Tibial artery (tissue), 4 donors: Measurements from ENCODE around the gene PROB1.

Source experiments
- DNase-seq, 2 donors: peaks; one replicate each; pipeline ENCODE4 v3.0.0-alpha.2; 2019
- H3K27ac ChIP-seq, 2 donors: fragments of 200-600 bp; sonication (generic) in 1 of 2; 1 replicate in 1 of 2; 2 replicates in 1 of 2; pipeline ENCODE4 v1.5.1; 2018 to 2019; ENCODE audit warnings: mild to moderate bottlenecking in 1 of 2
- H3K27me3 ChIP-seq, 2 donors: fragments of 200-600 bp; sonication (generic) in 1 of 2; one replicate each; pipeline versions ENCODE4 v1.5.1 to v1.6.0; 2016 to 2019
- H3K36me3 ChIP-seq, 3 donors: fragments of 200-600 bp; sonication (generic) in 2 of 3; one replicate each; pipeline ENCODE4 v1.5.1; 2016 to 2019; ENCODE audit warnings: mild to moderate bottlenecking in 2 of 3
- H3K4me1 ChIP-seq, 4 donors: fragments of 200-600 bp; sonication (generic) in 2 of 4; 1 replicate in 3 of 4; 2 replicates in 1 of 4; pipeline ENCODE4 v1.5.1; 2016 to 2019
- H3K4me3 ChIP-seq, 2 donors: fragments of 200-600 bp; sonication (generic) in 1 of 2; 1 replicate in 1 of 2; 2 replicates in 1 of 2; pipeline ENCODE4 v1.5.1; 2018 to 2019; ENCODE audit warnings: mild to moderate bottlenecking in 2 of 2
- H3K9me3 ChIP-seq, 3 donors: fragments of 200-600 bp; sonication (generic) in 1 of 3; one replicate each; pipeline ENCODE4 v1.5.1; 2016 to 2019
- intact Hi-C: fragments of 100-400 bp; cut with DNase I; formaldehyde crosslinking; loops from one replicate; pipeline ENCODE4 v1.15.0; 2023; ENCODE audit warnings: low total_unique reads
- TF ChIP-seq, protein P1 (sequence below), 2 experiments: fragments of 200-600 bp in 1 of 2; fragments of 450-650 bp in 1 of 2; IDR thresholded peaks; one replicate each; pipeline ENCODE4 v1.5.1; 2017 to 2019; ENCODE audit warnings: antibody characterized with exemption in 2 of 2, mild to moderate bottlenecking in 1 of 2, moderate library complexity in 1 of 2

Gene PROB1

DNA sequence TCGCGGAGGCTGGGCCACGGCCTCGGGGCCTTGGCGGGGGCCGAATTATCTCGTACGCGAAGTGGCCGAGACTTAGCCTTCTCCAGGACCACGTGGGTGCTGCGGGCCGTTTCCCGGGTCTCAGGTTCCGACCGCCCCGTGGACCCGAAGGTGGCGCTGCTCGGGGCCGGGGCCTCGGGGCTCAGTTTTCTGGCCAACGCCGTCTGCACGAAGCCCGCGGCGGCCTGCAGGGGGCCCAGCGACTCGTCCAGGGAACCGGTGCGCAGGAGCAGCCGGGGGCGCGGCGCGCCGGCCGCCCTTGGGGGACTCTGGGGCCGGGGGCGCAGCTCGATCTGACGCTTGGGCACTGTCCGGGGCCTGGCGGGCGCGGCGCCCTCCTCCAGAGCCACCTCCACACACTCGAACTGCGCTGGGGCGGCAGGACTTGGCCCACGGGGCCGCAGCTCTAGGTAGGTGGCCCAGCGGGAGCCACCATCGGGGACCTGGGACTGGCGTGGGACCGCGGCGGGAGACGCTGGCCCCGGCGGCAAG lies 716 bp downstream of the PROB1 start:
- Histone ChIP-seq H3K27ac (peak overlapping the region in 1 of 2 donors; percentile 63), H3K4me3 (peak overlapping the region; percentile 46 to 49), H3K27me3 (peaks cover 0 to 33% of the 10 kb centered on the region in 2 donors), H3K9me3 (no peaks in the 10 kb centered on the region), H3K4me1 (peaks cover 0 to 39% (median 17%) of the 10 kb centered on the region in 4 donors), H3K36me3 (no peaks in the 10 kb centered on the region)
- TF ChIP-seq, protein P1, sequence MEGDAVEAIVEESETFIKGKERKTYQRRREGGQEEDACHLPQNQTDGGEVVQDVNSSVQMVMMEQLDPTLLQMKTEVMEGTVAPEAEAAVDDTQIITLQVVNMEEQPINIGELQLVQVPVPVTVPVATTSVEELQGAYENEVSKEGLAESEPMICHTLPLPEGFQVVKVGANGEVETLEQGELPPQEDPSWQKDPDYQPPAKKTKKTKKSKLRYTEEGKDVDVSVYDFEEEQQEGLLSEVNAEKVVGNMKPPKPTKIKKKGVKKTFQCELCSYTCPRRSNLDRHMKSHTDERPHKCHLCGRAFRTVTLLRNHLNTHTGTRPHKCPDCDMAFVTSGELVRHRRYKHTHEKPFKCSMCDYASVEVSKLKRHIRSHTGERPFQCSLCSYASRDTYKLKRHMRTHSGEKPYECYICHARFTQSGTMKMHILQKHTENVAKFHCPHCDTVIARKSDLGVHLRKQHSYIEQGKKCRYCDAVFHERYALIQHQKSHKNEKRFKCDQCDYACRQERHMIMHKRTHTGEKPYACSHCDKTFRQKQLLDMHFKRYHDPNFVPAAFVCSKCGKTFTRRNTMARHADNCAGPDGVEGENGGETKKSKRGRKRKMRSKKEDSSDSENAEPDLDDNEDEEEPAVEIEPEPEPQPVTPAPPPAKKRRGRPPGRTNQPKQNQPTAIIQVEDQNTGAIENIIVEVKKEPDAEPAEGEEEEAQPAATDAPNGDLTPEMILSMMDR (IDR thresholded peaks at IDR 0.05), result peak in 1 of 2 experiments; percentile 12
- DNase-seq, result no peak
- intact Hi-C loops, result no loop called here

GRCh38 chr5:139393497-139394122 lies 1.3 kb downstream of the PROB1 start:
- Histone ChIP-seq H3K4me3 (peak overlapping the region; percentile 46 to 49), H3K27me3 (peaks cover 0 to 33% of the 10 kb centered on the region in 2 donors), H3K9me3 (no peaks in the 10 kb centered on the region), H3K27ac (no peak overlapping the region), H3K4me1 (peaks cover 0 to 41% (median 17%) of the 10 kb centered on the region in 4 donors), H3K36me3 (no peaks in the 10 kb centered on the region)
- intact Hi-C loops, result no loop called here
- no peak for DNase-seq
- TF ChIP-seq, protein P1 (IDR thresholded peaks at IDR 0.05), result no peak

DNA sequence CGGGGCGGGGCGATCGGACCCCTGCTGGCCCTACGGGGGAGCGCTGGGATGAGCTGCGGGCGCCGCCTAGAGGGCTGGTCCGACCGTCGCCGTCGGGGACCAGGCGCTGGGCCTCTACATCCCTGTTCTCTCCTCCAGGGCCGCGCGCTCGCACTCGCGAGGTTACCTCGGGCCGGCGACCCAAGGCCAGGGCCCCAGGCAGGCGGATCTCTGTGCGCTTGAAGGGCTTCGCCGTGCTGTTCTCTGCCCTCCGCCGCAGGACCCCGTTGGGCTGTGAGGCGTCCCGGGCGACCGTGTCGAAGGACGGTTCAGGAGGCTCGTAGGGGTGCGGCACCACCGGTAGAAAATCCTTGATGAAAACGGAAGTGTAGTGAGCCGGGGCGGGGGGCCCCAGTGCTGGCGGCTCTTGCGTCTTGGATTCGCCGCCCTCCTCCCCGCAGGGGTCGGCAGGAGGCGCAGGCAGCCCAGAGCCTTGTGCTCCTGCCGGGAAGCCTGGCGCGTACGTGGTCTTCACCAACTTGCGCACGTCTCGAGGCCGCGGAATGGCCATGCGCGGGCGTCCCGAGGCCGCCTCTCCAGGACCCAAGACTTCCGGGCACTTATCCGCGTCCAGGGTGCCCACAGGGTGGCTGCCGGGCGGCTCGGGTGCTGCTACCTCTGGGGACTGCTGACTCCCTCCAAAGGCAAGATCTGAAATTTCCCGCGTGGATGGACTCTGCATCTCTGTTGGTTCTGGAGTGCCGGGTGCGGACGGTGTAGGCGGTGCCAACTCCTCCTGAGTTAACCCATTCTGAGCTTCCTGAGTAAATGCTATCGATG lies 2.0 kb downstream of the PROB1 start:
- Histone ChIP-seq H3K27ac (no peak overlapping the region), H3K36me3 (no peaks in the 10 kb centered on the region), H3K4me3 (peak overlapping the region; percentile 46 to 49), H3K27me3 (peaks cover 0 to 33% of the 10 kb centered on the region in 2 donors), H3K4me1 (peaks cover 0 to 42% (median 21%) of the 10 kb centered on the region in 4 donors), H3K9me3 (no peaks in the 10 kb centered on the region)
- intact Hi-C loops, result no loop called here
- TF ChIP-seq, protein P1 (IDR thresholded peaks at IDR 0.05), result peak; percentile 29 to 32
- DNase-seq, result no peak

DNA sequence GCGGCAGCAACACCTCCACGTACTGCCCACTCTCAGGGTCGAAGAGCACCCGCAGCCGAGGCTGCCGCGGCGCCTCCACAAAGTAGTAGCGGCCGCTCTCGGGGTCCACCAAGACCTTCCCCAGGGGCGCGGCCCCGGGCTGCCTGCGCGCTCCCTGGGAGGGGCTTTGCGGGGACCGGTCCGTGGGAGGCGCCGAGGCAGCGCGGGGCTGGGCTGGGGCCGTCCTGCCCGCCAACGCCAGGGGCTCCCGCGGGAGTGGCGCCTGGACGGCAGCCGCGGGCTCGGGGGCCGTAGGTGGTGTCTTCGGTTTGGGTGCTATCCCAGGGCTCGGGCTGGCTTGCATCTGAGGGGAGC lies 2.6 kb downstream of the PROB1 start:
- intact Hi-C loops, result no loop called here
- no peak for DNase-seq
- H3K4me1 ChIP-seq, result peaks cover 0 to 42% (median 20%) of the 10 kb centered on the region in 4 donors
- no peaks in the 10 kb centered on the region for H3K9me3 ChIP-seq
- H3K36me3 ChIP-seq, result no peaks in the 10 kb centered on the region
- H3K27ac ChIP-seq, result no peak overlapping the region
- peak overlapping the region; percentile 46 to 49 for H3K4me3 ChIP-seq
- TF ChIP-seq, protein P1 (IDR thresholded peaks at IDR 0.05), result no peak
- H3K27me3 ChIP-seq, result peaks cover 0 to 33% of the 10 kb centered on the region in 2 donors

- intact Hi-C loops, result no loop called here
- TF ChIP-seq, protein P1 (IDR thresholded peaks at IDR 0.05), result no peak
These were observed 3.2 kb downstream of the PROB1 start for GRCh38 chr5:139391570-139392323.

More at GRCh38 chr5:139391570-139392323, 3.2 kb downstream of the PROB1 start:
- H3K27ac ChIP-seq, result no peak overlapping the region
- peaks cover 0 to 33% of the 10 kb centered on the region in 2 donors for H3K27me3 ChIP-seq
- peak overlapping the region in 1 of 2 donors; percentile 49 for H3K4me3 ChIP-seq
- no peak for DNase-seq
- H3K9me3 ChIP-seq, result no peaks in the 10 kb centered on the region
- H3K36me3 ChIP-seq, result no peaks in the 10 kb centered on the region
- H3K4me1 ChIP-seq, result peaks cover 0 to 42% (median 20%) of the 10 kb centered on the region in 4 donors
